HEK293T (cell line): ENCODE results near the gene C20orf204.

Experiments
- ARNT ChIP-seq: fragments of 450-650 bp; IDR thresholded peaks from 2 replicates; pipeline ENCODE4 v1.6.1; 2017; ENCODE audit warnings: mild to moderate bottlenecking
- FOXA1 ChIP-seq: fragments of 450-650 bp; IDR thresholded peaks from 2 replicates; pipeline ENCODE4 v1.6.1; 2016; ENCODE audit warnings: mild to moderate bottlenecking
- FOXK2 ChIP-seq: fragments of 450-650 bp; IDR thresholded peaks from 2 replicates; pipeline ENCODE4 v1.6.1; 2016; ENCODE audit warnings: mild to moderate bottlenecking
- FOXM1 ChIP-seq: fragments of 450-650 bp; IDR thresholded peaks from 2 replicates; pipeline ENCODE4 v1.6.1; 2017; ENCODE audit warnings: mild to moderate bottlenecking, borderline replicate concordance
- HDGF ChIP-seq: fragments of 450-650 bp; IDR thresholded peaks from 2 replicates; pipeline ENCODE4 v1.6.1; 2017; ENCODE audit warnings: antibody characterized with exemption, borderline replicate concordance
- LEF1 ChIP-seq: fragments of 450-650 bp; IDR thresholded peaks from 2 replicates; pipeline ENCODE4 v1.6.1; 2017; ENCODE audit warnings: mild to moderate bottlenecking, borderline replicate concordance
- NFRKB ChIP-seq: fragments of 450-650 bp; IDR thresholded peaks from 2 replicates; pipeline ENCODE4 v1.6.1; 2016; ENCODE audit warnings: mild to moderate bottlenecking, moderate library complexity
- SP1 ChIP-seq: fragments of 450-650 bp; IDR thresholded peaks from 2 replicates; pipeline ENCODE4 v1.6.1; 2017
- SUZ12 ChIP-seq: fragments of 450-650 bp; IDR thresholded peaks from 2 replicates; pipeline ENCODE4 v1.6.1; 2016; ENCODE audit warnings: mild to moderate bottlenecking
- TF ChIP-seq, protein P1 (sequence below): fragments of 450-650 bp; IDR thresholded peaks from 2 replicates; pipeline ENCODE4 v1.6.1; 2016

DNA sequence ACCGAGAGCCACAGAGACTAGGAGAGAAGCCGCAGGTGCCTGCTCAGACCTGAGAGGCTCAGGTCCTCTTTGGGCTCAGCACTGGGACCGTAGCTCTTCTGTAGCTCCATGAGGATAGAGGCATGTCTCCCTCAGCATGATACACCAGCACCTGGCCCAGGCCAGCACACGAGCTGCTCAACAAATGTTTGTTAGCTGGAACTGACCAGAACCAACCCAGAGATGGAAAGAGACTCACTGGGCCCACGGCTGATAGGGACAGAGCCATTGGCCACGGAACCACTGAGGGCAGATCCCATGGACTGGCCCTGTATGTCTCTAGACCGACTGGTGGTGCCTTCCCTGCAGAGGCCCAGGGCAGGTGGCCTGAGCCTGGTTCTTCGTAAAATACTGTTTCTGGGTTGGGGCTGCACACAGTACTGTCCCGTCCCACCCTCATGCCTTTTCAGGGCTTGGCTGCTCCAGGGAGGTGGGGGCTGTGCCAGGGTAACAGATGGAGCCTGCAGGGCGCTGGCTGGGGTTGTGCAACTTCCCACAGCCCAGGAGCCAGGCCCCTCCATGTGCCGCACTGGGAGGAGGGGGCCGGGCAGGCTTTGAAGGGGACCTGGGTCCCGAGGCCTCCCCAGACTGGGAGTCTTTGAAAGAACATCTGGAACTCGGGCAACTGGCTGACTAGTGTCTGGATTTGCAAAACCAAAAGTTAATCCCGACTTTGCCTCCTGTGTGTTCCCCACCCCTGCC is 5.2 kb downstream of the C20orf204 start:
- TF ChIP-seq, protein P1, sequence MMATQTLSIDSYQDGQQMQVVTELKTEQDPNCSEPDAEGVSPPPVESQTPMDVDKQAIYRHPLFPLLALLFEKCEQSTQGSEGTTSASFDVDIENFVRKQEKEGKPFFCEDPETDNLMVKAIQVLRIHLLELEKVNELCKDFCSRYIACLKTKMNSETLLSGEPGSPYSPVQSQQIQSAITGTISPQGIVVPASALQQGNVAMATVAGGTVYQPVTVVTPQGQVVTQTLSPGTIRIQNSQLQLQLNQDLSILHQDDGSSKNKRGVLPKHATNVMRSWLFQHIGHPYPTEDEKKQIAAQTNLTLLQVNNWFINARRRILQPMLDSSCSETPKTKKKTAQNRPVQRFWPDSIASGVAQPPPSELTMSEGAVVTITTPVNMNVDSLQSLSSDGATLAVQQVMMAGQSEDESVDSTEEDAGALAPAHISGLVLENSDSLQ, result no peak
- TF ChIP-seq HDGF, result no peak
- no peak for TF ChIP-seq FOXA1
- no peak for TF ChIP-seq NFRKB
- no peak for TF ChIP-seq LEF1
- TF ChIP-seq FOXM1, result no peak
- TF ChIP-seq SUZ12, result no peak
- TF ChIP-seq ARNT, result no peak
- TF ChIP-seq FOXK2, result no peak
- no peak for TF ChIP-seq SP1
